WTC11 (cell line): Measurements from ENCODE around the gene FLRT1. TPM values are rescaled to one million over a fixed set of nuclear protein-coding genes. Genes with fewer than 3 reads are reported as not detected.

Experiments used
- ATAC-seq: fragments of 200-7000 bp; cut with Tn5 transposase; 2 replicates; pipeline ENCODE4 v1.10.0; 2021; ENCODE audit warnings: mild to moderate bottlenecking, moderate library complexity
- CTCF ChIA-PET: fragments of 300-600 bp; sonication (Branson Sonifier 250); formaldehyde crosslinking; loops from one replicate; lab custom pipeline; 2021; ENCODE audit warnings: antibody characterized with exemption; lab: Charles Lee
- POLR2A ChIA-PET: fragments of 350-600 bp; sonication (Branson Sonifier 250); formaldehyde crosslinking; loops from one replicate; lab custom pipeline; 2021; ENCODE audit warnings: antibody characterized with exemption; lab: Charles Lee
- DNase-seq: peaks from one replicate; pipeline ENCODE4 v3.0.0; 2021; ENCODE audit warnings: low spot score
- H3K27ac Mint-ChIP-seq: 2 replicates; pipeline ENCODE4 v1.8.0; 2021; ENCODE audit warnings: mixed read lengths
- H3K27me3 Mint-ChIP-seq: 2 replicates; pipeline ENCODE4 v1.8.0; 2021; ENCODE audit warnings: low read depth, mild to moderate bottlenecking, moderate library complexity, mixed read lengths
- H3K36me3 Mint-ChIP-seq: 2 replicates; pipeline ENCODE4 v1.8.0; 2021; ENCODE audit warnings: mixed read lengths
- H3K4me1 Mint-ChIP-seq: 2 replicates; pipeline ENCODE4 v1.8.0; 2022; ENCODE audit warnings: mixed read lengths
- H3K4me3 Mint-ChIP-seq: 2 replicates; pipeline ENCODE4 v1.8.0; 2021; ENCODE audit warnings: mild to moderate bottlenecking, moderate library complexity, mixed read lengths
- H3K9me3 Mint-ChIP-seq: 2 replicates; pipeline ENCODE4 v1.8.0; 2021; ENCODE audit warnings: mixed read lengths
- ATF6 ChIP-seq: sonication (generic); formaldehyde crosslinking; IDR thresholded peaks from 2 replicates; pipeline ENCODE4 v1.8.1; 2023; ENCODE audit warnings: mild to moderate bottlenecking, missing genetic modification reagents
- ETV6 ChIP-seq: sonication (generic); formaldehyde crosslinking; IDR thresholded peaks from 2 replicates; pipeline ENCODE4 v1.8.1; 2022; ENCODE audit warnings: mild to moderate bottlenecking, missing genetic modification reagents
- GRHL2 ChIP-seq: fragments of 250-450 bp; sonication (Bioruptor Pico); IDR thresholded peaks from 2 replicates; pipeline ENCODE4 v1.8.0; 2022; ENCODE audit warnings: mild to moderate bottlenecking, moderate library complexity; ENCODE audit not compliant: insufficient replicate concordance, severe bottlenecking
- MAX ChIP-seq: sonication (generic); formaldehyde crosslinking; IDR thresholded peaks from 2 replicates; pipeline ENCODE4 v1.8.0; 2022; ENCODE audit warnings: mild to moderate bottlenecking, missing genetic modification reagents
- MLX ChIP-seq: sonication (generic); formaldehyde crosslinking; IDR thresholded peaks from 2 replicates; pipeline ENCODE4 v1.8.1; 2023; ENCODE audit warnings: mild to moderate bottlenecking, missing genetic modification reagents, moderate library complexity
- OVOL2 ChIP-seq: fragments of 250-450 bp; sonication (Bioruptor Pico); IDR thresholded peaks from 2 replicates; pipeline ENCODE4 v1.9.0; 2021; ENCODE audit warnings: mild to moderate bottlenecking, borderline replicate concordance
- SOX15 ChIP-seq: fragments of 250-450 bp; sonication (Bioruptor Pico); IDR thresholded peaks from 2 replicates; pipeline ENCODE4 v1.9.0; 2021; ENCODE audit warnings: mild to moderate bottlenecking
- STAT6 ChIP-seq: sonication (generic); formaldehyde crosslinking; conservative IDR thresholded peaks from 2 replicates; pipeline ENCODE4 v1.8.1; 2023; ENCODE audit warnings: mild to moderate bottlenecking, low read depth, missing genetic modification reagents, moderate library complexity
- USF1 ChIP-seq: sonication (generic); formaldehyde crosslinking; IDR thresholded peaks from 2 replicates; pipeline ENCODE4 v1.8.0; 2022; ENCODE audit warnings: mild to moderate bottlenecking, missing genetic modification reagents
- USF2 ChIP-seq: sonication (generic); formaldehyde crosslinking; IDR thresholded peaks from 2 replicates; pipeline ENCODE4 v1.8.1; 2023; ENCODE audit warnings: mild to moderate bottlenecking, missing genetic modification reagents, moderate library complexity
- ZNF121 ChIP-seq: sonication (generic); formaldehyde crosslinking; IDR thresholded peaks from 2 replicates; pipeline ENCODE4 v1.8.0; 2023; ENCODE audit warnings: missing genetic modification reagents
- ZNF232 ChIP-seq: sonication (generic); formaldehyde crosslinking; IDR thresholded peaks from 2 replicates; pipeline ENCODE4 v1.8.0; 2022; ENCODE audit warnings: mild to moderate bottlenecking, missing genetic modification reagents
- ZNF281 ChIP-seq: sonication (generic); formaldehyde crosslinking; IDR thresholded peaks from 2 replicates; pipeline ENCODE4 v1.8.0; 2023; ENCODE audit warnings: mild to moderate bottlenecking, missing genetic modification reagents
- ZNF317 ChIP-seq: sonication (generic); formaldehyde crosslinking; IDR thresholded peaks from 2 replicates; pipeline ENCODE4 v1.8.1; 2023; ENCODE audit warnings: low read depth, mild to moderate bottlenecking, moderate library complexity, missing genetic modification reagents, borderline replicate concordance
- total RNA-seq: library from RNA; stranded (reverse); gene quantifications from 3 replicates; pipeline ENCODE4 v1.2.3, GENCODE V29; 2021

The FLRT1 gene
- total RNA-seq, 1 experiment from 2014 or later: 0.20 TPM

- TF ChIP-seq STAT6 (CRISPR knock-in tag): no peak
- no peak for TF ChIP-seq USF2 (CRISPR knock-in tag)
- no peak for TF ChIP-seq ZNF281
Observed at GRCh38 chr11:64071849-64072248, 36.1 kb downstream of the FLRT1 start (continued).

GRCh38 chr11:64072403-64072802 is 36.7 kb downstream of the FLRT1 start:
- Mint-ChIP-seq H3K4me1 (peaks cover 12% of the 10 kb centered on the region; the same call in 1 of the 2 replicates), H3K27me3 (peaks cover 85% of the 10 kb centered on the region), H3K9me3 (no peaks in the 10 kb centered on the region), H3K27ac (no peak overlapping the region), H3K36me3 (no peaks in the 10 kb centered on the region), H3K4me3 (no peak overlapping the region)
- no peak for TF ChIP-seq ETV6 (CRISPR knock-in tag)
- TF ChIP-seq ZNF121: no peak
- TF ChIP-seq ATF6 (CRISPR knock-in tag): no peak
- no peak for TF ChIP-seq MLX (CRISPR knock-in tag)
- TF ChIP-seq USF2 (CRISPR knock-in tag): no peak
- no peak for TF ChIP-seq SOX15 (CRISPR knock-in tag)
- TF ChIP-seq USF1 (CRISPR knock-in tag): no peak
- no peak for TF ChIP-seq OVOL2
- POLR2A ChIA-PET: no interaction called here
- CTCF ChIA-PET: interaction anchor here (0.9 to 1.3 kb wide), 3 partner anchors 18 to 72 kb away, joined by 3 read pairs; no protein-coding TSS in a partner anchor
- ATAC-seq (no peak), DNase-seq (no peak)

- no peaks in the 10 kb centered on the region for H3K9me3 Mint-ChIP-seq
- ChIA-PET POLR2A (no interaction called here), CTCF (interaction anchor here (0.9 to 1.3 kb wide), 2 partner anchors 22 to 72 kb away, joined by 3 read pairs; no protein-coding TSS in a partner anchor)
- peaks cover 10% of the 10 kb centered on the region; the same call in 1 of the 2 replicates for H3K4me1 Mint-ChIP-seq
- TF ChIP-seq GRHL2 (CRISPR knock-in tag) (no peak), MAX (no peak), ZNF232 (CRISPR knock-in tag) (no peak), ZNF317 (CRISPR knock-in tag) (no peak), ETV6 (CRISPR knock-in tag) (no peak)
- DNase-seq (no peak), ATAC-seq (no peak)
- H3K36me3 Mint-ChIP-seq: no peaks in the 10 kb centered on the region
- no peak overlapping the region for H3K27ac Mint-ChIP-seq
- H3K27me3 Mint-ChIP-seq: peaks cover 86% of the 10 kb centered on the region
- no peak overlapping the region for H3K4me3 Mint-ChIP-seq
Observed at GRCh38 chr11:64072871-64073270, 37.1 kb downstream of the FLRT1 start.
